Mesenteric fat pad (tissue), 1 donor: ENCODE results near the gene KISS1. TPM values are rescaled to one million over a fixed set of nuclear protein-coding genes. Genes with fewer than 3 reads are reported as not detected.
A peak's percentile ranks its signal among the peaks of the same experiment; 100 is the strongest.

Source experiments
- DNase-seq: peaks from one replicate; pipeline ENCODE4 v3.0.0-alpha.2; 2020; ENCODE audit warnings: low spot score
- total RNA-seq: library from RNA; stranded (reverse); fragmentation: NEBNext Ultra II Directional; extraction: Animal tissue kit (Norgen Biotek cat#: 25700); gene quantifications from one replicate; pipeline ENCODE4 v1.2.1, GENCODE V29; 2021
- donor health status: DM: yes; HTN: yes; CAD: no.

KISS1 gene
- total RNA-seq, 1 donor from 2014 or later, result not detected

DNA sequence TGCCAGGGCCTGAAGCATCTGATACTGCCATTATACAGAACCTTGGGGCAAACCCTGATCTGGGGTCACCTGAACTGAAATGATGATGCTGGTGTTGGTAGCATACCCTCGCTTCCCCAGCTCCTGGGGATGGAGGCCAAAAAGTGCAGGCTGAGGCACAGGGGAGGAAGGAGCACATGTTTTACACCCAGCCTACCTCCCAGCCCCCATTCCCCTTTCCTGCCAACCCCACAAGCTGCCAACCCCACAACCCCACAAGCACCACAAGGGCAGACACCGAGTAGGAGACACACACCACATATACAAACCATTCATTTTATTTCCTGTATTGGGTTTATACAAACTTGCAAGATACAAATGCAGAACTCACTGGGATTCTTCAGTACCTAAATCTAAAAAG lies 22.3 kb upstream of the KISS1 start:
- no peak for DNase-seq

- no peak for DNase-seq
Measured at GRCh38 chr1:204217648-204218000, 21.3 kb upstream of the KISS1 start.

DNA sequence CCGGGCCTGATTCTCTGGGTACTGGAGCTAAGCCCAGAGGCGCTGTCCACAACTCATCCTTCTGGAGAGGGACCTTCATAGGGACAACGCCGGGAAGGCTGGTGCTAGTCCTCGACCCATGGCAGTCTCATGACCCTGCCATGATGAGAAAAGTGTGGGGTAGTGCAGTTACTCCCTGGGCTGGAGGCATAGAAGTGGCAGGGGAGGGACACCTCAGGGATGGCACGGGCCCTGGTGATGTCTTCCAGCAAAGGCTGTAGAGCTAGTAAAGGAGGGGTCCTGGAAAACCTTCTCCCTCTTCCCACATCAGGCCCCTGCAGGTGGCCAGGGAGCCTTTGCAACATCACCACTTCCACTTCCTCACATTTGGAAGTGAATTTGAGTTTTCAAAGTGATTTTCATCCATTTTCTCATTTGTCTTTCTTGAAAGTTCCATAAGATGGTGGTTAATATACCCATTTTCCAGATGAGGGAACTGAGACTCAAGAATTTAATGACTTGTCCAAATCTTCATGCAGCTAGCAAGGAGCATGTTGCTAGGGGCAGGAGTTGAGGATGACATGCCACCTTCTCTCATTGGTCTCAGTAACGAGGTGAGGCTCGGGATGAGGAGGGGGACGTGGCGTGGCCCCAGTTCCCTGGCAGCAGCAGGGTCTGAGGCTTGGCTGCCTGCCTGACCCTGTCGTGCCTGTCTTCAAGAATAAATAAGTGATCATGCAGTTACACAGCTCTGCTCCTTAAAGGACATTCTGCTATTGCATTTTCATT lies 20.8 kb upstream of the KISS1 start:
- no peak for DNase-seq

GRCh38 chr1:204216236-204216635 lies 19.9 kb upstream of the KISS1 start:
- no peak for DNase-seq

GRCh38 chr1:204213668-204214662 lies 17.7 kb upstream of the KISS1 start, which contains the start of gene GOLT1A:
Gene GOLT1A (minus strand): TSS chr1:204213988. CDS start chr1:204213906, 82 bp downstream.
- DNase-seq, result no peak

DNA sequence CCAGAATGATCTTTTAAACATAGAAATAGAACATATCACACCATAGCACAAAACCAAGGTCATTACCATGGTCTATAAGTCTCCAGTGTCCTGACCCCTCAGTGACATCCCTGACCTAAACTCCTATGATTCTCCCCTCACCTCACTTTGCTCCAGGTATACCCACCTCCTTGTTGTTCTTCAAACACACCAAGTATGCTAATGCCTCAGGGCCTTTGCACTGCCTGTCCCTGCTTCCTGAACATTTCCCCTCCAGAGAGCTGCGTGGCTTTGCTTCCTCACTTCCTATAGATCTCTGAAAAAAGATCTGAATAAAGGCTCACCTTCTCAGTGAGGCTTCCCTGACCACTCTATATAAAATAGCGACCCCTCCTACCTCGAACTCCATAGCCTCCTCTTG lies 16.4 kb upstream of the KISS1 start:
- DNase-seq, result no peak

- peak; percentile 53 for DNase-seq
Measured at GRCh38 chr1:204211046-204211445, 14.8 kb upstream of the KISS1 start.

GRCh38 chr1:204207136-204207616 lies 10.9 kb upstream of the KISS1 start:
- DNase-seq, result no peak

GRCh38 chr1:204206121-204206520 lies 9.8 kb upstream of the KISS1 start:
- DNase-seq, result no peak

- DNase-seq, result no peak
Measured at GRCh38 chr1:204205486-204205885, 9.2 kb upstream of the KISS1 start.

- no peak for DNase-seq
Measured at GRCh38 chr1:204204944-204205343, 8.7 kb upstream of the KISS1 start.

DNA sequence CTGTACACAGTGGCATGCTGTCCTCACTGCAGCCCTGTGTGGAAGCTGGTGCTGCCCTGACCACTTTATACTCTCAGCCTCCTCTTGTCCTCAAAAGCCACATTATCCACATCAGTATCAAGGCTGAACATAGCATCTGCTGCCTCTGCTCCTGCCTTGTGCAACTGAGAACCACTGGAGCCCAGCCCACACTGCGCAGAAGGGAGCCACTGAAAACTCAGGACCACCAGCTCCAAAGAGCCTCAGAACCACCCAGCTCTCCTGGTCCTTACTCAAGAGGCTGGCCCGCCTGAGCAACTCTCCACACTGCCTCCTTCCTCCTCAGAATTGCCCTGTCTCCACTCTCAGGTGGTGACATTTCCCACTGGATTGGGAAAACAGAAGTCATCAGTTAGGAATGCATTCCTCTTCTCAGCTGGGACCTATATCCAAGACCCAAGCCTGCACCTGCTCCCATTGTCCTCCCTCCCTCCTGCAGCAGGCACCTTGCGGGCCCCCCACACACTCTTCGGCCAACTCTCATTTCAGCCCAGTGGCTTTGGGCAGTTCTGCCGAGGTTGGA lies 7.0 kb upstream of the KISS1 start:
- DNase-seq, result peak; percentile 78

- DNase-seq, result peak; percentile 51
Measured at GRCh38 chr1:204202481-204202880, 6.2 kb upstream of the KISS1 start.

- peak; percentile 60 for DNase-seq
Measured at GRCh38 chr1:204201348-204202040, 5.2 kb upstream of the KISS1 start.

GRCh38 chr1:204199579-204199978 lies 3.3 kb upstream of the KISS1 start:
- DNase-seq, result peak; percentile 47

GRCh38 chr1:204198348-204199340 lies 2.4 kb upstream of the KISS1 start:
- peak; percentile 81 for DNase-seq

DNA sequence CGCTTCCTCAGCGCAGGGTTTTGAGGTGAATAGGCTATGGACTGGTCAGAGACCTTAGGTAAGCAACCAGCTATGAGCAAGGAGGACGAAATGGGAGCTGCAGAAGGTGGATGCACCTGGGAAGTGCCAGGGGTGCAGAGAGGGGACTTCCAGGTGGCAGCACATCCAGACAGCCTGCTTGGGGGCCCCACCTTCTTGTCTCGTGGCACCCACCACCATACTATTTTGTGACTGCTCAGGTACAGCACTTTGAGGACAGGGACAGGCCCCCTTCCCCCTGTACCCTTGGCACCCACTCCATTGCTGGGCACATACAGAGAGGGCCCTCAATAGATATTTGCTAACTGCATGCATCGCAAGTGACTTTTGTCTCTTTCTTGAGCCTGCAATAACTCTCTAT lies 777 bp upstream of the KISS1 start:
- DNase-seq, result peak; percentile 78

GRCh38 chr1:204194771-204195170 lies 1.5 kb downstream of the KISS1 start:
- no peak for DNase-seq

DNA sequence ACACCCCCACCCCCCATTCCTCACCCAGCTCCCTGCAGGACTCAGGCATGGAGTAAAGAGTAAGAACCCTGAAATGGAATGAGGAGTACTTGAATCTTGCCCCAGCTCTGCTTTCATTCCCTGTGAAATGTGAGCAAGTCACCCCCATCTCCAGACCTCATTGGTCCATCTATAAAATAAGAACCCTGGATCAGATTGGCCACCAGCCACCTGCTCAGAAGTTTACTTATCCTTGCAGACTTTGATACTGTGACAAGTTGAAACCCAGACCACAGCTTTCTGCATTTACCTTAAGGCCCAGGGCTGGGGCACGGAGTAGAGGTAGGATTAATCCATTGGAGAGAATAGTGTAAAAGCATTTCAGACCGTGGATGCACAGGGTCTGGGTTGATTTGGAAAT lies 2.2 kb downstream of the KISS1 start:
- DNase-seq, result no peak
